NCI-H146 treated with DMSO at 0.1 percent for 48 hours (cell line): ENCODE results near the gene TMTC1.

ENCODE experiments used
- DNase-seq: peaks from one replicate; lab custom pipeline; 2025; ENCODE audit not compliant: unreplicated experiment; lab: John Stamatoyannopoulos, UW

The TMTC1 gene

DNA sequence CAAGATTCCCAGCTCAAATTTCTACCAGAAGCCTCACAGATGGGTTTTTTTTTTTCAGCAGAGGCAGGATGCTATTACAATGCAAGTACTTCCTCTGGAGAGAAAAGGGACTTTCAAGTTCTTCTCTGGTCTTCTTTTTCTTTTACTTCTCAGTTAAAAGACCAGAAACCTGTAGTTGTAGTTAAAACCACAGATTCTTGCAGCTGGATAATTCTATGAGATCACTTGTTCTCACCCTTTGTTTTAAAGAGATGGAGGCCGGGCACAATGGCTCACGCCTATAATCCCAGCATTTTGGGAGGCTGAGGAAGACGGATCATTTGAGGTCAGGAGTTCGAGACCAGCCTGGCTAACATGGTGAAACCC is 238.7 kb downstream of the TMTC1 start:
- DNase-seq = no peak

DNA sequence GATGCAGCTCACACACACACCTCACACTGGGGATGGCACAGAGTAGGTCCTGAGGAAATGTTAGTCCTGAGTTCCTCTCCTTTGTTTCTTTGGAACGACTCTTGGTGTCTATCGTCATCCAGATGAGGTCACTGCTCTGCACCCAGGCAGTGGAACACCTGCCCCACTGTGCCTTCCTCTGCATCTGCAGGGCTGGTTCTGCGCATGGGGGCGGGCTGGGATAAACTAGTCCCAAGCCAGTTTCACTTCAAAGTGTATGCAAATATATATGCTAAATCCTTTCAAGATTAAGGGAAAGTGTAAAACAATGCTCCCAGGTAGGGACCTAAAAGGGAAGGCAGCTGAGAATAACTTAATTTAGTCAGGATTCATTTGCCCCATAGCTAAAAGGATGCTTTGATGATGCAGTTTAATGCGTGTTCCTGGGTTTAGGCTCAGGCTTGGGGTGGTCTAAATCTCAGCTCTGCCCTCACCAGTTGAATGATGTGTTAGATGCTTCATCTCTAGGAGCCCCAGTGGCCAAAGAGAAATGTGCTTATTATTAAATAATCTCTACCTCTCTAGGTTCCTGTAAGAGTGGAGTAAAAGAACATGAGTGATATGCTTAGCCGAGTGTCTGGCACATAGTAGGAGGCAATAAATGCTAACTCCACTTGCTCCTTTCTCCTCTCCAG is 239.2 kb downstream of the TMTC1 start:
- no peak for DNase-seq

DNA sequence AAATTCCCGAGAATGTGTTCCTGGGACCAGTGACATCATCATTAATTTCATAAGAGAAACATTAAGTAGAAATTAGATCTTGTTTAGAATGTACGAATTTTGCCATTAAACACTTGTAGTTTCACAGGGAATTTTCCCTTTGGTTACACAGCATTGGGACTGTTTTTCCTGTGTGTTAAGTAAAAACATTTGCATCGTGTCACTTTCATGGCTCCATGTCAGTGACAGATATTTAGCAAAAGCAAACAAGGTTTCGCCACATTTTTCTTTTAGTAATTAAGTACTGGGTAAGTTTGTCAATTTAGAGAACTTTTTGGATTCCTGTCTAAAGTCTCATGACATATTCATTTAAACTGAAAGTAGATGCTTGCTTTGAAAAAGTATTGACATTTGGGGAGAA is 240.7 kb downstream of the TMTC1 start:
- no peak for DNase-seq

DNA sequence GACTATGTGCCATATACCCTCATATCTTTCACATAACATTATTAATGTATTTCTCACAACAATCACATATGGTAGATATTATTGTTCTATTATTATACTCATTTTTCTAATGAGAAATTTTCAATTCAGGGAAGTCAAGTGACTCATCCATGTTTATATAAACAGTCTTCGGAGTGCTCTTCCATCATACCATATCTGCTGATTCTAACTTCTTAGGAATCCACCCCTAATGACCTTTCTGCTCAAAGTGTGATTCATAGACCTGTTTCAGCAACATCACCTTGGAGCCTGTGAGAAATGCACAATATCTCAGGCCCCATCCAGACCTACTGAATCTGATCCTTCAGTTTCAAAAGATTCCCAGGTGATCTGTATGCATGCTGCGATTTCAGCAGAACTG is 246.4 kb downstream of the TMTC1 start:
- DNase-seq = no peak

DNA sequence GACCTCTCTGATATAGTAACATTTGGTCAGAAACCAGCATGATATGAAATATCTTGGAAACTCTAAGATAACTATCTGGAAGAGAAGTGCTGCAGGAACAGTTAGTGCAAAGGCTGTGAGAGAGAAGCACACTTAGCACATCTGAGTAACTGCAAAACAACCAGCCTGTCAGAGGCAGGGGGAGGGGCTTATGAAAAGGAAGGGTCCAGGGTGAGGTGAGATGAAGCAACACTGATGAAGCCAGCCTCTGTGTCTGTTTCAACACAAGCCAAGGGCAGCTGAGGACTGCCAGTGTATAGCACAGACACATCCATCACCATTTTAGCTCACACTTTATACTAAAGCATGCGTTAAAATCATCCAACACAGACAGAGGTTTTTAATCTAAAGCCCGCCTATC is 248.8 kb downstream of the TMTC1 start:
- DNase-seq = no peak

DNA sequence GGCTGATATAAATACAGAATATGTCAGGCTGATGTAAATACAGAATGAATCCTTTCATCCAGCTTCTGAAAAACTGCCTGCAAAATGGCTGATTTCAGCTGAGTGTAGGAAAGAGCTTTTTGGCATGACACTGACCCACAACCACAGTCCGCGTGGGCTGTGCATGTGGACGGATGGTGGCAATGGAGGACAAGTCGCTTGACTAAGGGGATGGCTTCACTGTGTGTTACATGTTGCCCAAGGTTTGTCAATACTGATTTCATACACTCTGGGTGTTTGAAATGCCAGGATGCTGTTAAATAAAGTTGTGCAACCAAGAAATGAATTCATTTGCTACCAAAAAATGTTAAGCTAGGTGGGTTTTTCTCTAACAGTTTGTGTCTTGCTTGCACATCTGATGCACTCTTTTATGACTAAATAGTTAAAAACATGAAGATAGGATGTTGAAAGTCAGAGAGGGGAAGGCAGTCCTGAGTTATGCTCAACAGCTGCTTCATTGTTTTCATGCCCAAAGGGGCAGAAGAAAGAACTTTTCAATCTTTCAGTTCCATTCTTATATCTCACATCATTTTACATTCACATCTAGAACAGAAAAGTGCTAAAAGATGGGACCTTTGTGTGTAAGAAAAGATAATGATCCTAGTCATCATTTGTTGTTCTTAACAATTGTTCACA is 249.8 kb downstream of the TMTC1 start:
- no peak for DNase-seq

DNA sequence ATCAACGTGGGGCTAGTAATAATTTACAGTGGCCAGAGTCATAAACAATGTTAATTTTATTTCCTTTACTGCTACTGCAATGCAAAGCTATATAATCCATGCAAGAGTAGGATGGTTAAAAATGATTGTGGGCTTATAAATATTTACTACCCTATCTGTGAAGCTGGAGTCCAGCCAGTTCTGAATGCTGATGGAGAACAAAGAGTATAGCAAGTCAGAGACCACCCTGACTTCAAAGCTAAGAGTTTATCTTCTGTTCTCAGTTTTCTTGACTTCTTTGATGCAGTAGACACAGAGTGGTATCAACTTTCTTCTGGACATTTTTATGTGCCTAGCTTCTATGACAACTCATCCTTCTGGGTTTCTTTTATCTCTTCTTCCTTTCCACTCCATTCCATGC is 252.3 kb downstream of the TMTC1 start:
- no peak for DNase-seq

DNA sequence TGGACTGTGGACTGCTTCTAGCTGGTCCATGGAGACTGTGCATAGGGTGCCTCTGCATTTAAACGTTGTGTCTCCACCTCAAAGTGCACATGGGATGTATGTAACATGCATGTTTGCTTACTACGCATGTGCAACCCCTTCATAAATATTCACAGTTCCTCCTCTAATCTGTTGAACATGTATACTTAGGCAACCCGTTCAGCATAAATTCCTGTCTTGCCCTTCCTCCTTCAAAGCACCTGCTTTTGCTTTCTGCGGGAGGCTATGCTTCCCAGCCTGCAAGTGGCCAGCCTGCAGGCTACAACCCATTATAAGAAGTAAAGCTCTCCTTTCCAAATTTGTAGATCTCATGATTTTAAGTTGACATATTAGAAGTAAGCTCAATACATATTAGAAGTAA is 253.3 kb downstream of the TMTC1 start:
- DNase-seq = no peak

DNA sequence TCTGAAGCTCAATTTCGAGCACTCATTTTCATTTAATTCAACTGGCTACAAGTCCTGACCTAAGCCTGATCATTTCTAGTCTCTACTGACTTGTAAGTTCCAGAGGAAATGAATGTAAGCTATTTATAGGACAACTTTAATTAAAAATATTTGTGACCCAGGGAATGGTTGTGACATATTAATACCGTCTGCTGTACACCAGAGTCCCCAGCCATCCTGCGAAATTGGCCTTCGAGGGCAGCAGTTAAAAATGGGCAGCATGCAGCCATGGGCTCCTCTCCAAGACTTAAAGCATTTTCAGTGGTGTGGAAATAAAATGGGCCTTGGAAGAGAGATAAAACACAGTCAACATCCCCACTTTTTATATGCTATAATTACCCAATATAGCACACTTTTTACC is 255.6 kb downstream of the TMTC1 start:
- no peak for DNase-seq

DNA sequence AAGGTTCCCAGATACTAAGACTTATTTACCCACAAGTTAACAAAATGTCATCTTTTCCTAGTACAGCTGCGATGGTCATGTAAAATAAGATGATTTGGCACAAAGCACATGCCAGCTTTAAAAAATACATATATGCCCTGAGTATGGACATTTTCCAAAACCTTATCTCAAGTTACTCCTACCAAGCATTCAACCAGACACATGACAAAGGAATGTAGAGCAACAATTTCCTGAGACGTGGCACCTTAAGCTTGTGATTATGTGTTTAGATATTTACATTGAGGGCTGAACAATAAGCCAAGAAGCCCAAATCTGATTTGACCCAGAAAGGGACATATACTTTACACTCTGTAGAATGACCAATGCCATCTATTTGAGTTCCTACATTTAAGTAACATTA is 261.8 kb downstream of the TMTC1 start:
- no peak for DNase-seq

DNA sequence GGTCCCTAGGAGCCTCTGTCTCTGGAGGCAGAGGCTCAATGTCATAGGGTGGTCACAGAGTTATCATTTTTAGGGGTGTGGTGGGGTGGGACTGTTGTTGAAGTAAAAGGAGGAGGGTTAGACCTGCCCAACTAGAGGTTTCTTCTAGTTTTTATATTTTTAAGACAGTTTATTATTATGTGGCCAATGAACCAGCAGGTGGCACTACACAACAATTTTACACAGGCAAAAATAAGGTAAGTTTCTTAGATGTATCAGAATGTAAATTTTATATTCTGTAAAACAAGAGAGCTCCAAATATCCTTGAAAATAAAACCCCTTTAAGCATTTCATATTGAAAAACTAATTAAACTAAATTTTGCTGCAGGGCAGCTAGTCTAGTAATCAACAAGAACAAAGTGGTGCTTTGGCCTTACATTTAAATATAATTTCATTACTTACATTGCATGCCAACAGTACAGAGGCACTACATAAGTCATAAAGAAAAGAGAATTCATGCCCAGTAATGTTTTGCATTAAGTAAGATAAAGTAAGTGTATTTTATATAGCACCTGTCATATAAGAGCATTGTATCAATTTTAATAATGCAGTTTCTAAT is 264.1 kb downstream of the TMTC1 start:
- DNase-seq = peak; percentile 6

DNA sequence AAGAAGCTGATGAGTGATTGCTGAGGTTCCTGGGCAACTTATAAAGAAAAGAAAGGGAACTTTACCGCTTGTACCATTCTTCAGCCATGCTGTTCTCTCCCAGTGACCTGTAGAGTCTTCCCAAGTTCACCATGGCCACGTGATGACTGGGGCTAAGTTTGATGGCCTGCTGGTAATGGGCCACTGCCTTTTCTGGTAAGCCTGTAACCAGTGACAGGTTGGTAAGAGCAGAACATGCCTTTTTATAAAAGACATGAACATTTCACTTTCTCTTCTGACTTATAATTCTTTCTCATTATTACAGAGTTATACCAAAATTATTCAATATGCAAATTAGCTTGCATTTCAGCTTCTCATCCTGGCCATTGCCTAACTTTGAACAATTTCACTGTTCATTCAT is 265.3 kb downstream of the TMTC1 start:
- no peak for DNase-seq

DNA sequence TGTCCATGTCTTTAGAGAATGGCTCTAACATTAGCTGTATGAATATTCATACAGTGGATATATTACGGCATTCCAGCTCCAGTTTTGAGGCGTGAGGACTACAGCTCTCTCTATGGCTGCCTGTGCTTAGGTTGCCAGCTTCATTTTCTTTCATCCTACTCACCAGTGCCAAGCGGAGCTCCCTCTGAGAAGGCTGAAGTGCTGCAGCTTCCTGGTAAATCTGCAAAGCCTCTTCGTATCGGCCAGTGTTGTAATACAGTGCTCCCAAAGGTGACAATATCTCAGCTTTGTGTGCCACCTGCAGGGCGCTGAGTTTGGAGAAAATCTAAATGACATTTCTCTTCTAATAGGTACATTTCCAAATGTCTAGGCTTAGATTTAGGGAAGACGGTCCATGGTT is 266.5 kb downstream of the TMTC1 start:
- no peak for DNase-seq

DNA sequence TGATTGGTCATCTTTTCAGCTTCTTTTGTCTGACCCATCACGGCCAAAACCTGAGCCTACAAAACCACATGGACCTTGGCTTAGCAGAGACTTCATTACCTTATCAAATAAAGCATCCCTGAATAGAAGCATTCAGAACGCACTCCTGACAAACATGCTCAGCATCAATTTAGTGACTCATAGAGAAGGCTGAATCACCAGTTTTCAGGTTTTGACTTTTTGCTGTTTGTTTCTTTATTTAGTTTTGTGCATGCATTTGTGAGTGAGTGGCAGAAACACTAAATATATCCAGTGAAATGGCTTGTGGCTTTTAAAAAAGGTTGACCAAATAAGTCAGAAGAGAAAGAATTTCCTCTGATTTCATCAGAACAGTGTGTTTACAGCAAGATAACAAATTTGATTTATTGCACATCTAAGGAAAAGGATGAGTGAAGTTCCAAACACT is 267.3 kb downstream of the TMTC1 start:
- DNase-seq = no peak

DNA sequence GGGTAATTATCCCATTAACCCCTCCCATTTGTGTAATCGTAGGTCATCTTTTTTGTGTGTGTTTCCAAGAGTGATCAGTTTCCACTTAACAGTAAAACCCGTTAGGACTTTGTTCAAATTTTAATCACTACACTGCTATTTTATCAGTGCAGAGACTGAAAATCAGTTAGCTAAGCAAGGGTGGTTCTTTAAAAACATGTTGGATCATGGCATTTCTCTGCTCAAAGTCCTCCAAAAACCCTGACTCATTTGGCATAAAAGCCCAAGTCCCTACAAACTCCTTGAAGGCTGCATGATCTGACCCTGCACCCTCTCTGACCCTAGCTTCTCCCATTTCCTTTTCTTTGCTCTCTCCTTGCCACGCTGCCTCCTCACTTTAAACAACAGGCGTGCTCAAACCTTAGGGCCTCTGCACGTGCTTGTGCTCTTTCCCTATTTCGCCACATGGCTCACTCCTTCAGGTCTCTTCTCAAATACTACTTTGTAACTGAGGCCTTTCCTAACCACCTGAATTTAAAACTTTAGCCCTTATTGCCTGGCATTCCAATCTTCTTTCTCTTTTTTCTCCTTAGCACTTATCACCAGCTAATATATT is 273.1 kb downstream of the TMTC1 start:
- no peak for DNase-seq

DNA sequence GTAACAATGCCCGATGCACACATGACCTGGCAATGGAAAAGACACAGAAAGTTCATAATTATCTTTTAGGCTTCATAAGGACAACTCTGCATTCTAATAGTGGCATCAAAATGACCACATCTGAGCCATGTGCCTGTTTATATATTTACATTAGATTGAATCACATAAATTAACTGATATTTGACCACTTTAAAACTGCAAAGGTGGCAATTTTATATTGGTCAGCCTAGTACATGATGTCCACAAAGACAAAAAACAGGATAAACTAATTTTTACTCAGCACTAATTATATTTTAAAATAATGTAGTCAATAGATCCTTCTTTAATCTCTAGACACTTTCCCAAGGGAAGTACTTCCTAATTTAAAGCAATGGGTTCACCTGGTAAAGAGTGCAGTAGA is 274.2 kb downstream of the TMTC1 start:
- no peak for DNase-seq

DNA sequence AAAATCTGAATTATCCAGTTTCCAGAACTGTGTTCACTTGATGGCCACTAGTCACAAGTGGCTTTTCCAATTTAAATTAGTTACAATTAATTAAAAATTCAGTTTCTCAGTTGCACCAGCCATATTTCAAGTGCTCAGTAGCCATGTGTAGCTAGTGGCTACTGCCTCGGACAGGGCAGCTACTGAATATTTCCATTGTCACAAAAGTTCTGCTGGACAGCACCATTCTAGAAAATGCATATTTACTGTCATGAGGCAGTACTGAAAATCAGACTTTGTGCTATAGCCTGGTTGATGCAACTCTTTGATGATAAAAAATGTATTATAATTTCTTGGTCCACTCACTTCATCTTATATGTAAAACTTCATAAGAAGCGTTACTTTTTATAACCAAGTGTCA is 274.8 kb downstream of the TMTC1 start:
- no peak for DNase-seq

DNA sequence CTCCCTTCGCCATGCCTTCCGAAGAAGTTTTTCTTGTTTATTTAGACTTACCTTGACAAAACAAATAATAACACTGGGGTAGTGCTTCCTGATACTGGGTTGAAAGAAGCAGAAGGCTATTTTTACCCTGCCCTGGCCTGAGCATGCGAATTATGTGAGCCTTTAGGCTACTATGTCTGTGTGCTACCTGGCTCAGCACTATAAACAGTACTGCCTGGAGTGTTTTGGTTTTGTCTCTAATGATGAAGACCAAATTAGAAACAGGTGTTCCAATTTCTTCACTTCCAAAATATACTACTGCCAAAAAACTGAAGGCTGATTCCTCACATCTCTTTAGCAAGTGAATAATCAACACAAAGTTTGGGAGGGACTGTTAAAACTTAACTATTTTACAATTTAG is 278.6 kb downstream of the TMTC1 start:
- DNase-seq = no peak

DNA sequence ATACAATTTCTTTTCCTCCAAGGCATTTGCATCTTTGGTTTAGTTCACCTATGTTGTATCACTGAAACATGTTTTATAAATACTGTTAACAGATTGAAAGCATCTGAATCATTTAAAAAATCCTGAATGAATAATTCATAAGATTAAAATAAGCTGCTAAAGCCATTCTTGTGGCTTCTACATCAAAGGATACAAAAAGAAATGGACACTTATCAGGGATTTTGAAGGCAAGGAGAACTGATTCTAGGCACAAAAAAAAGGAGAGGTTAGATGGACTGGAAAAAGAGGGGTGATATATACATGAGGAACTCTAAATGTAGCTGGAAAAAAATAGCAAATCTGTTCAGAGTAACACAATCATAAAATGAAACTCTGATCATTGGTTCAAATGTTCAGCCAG is 280.5 kb downstream of the TMTC1 start:
- DNase-seq = no peak

DNA sequence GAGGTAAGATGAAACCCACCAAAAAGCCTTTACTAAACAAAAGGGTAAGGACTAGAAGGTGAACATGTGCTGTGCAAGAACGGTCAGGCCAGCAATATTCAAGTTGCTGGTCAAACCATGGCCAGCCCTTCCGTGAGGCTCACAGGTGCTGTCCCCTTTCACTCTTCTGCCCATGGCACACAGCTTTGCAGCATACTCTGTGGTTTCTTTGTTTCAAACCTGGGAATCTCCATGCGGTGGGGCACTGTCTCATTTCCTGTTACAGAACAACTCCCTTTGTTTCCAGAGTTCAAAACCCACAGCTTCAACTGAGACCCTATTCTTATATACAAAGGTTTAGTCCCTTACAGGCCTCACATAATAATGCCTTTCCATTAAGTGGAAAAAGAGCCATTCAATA is 284.5 kb downstream of the TMTC1 start:
- DNase-seq = no peak

DNA sequence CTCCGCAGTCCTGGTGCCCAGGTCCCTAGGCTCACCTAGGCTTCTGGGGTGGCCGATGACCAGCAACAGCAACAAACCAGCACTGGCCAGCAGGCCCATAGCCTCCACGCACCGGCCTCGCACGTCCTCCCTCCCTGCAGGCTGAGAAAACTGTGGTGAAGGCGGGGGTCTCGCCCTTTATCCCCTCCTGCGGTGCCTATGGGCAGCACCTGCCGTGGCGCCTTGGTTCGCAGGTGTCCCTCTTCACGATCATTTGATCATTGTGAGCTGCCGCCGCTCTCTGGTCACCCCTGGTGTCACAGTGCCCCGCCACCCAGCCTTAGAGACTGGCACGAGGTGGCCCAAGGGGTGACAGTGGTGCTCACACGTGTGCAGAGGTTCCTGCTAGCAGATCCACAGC is 286.2 kb downstream of the TMTC1 start, which contains the start of gene OVCH1:
OVCH1 (minus strand) TSS at position 99 of the 400 bp plus-strand sequence; CDS start at position 99, 0 bp downstream.
- DNase-seq = no peak

DNA sequence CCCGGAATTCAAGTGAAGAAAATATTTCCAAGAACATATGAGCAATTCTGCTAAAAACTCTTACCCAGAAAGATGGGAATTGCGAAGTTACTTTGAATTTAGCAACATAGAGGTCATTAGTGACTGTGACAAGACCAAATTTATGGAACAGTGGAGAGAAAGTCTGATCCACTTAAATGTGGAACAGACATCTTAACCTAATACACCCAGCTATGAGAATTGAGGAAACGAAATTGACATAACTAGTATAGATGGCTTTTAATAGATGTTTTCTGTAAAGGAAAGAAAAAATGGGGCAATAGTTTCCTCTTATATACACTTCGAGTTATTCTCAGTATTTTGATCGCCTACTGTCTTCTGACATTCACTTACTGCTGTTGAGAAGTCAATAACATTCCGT is 290.9 kb downstream of the TMTC1 start:
- DNase-seq = no peak
